ENCODE results near the gene ZCCHC24.

- TF ChIP-seq CTCF (IDR thresholded peaks at IDR 0.05) (no peak), POLR2A (IDR thresholded peaks at IDR 0.05) (no peak)
Measured at GRCh38 chr10:79482741-79483140, 37.3 kb upstream of the ZCCHC24 start.

Data from Peyer's patch (tissue), 4 donors.